Inflammatory macrophage (primary cell): ENCODE data around the gene XPNPEP1.

ENCODE experiments used
- DNase-seq, 2 donors: peaks; one replicate each; pipeline ENCODE4 v3.0.0-alpha.2; 2020 to 2022

Gene XPNPEP1

DNA sequence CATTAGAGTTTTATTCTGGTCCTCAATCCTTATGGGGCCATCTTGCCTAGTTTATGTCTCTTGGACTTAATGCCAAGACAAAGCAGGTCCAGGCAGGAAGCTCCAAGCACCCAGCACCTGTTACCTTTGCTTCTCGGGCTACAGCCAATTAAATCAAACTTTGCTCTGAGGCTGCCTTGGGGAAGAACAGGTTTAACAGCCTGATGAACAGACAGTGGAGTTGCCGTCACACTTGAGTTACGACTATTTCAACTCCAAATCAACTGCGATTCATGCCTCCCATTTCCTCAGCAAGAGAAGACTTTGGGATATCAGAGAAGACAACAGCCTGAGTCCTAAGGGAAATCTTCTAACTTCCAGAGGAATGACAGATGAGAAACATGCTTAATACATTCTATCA lies 62.2 kb downstream of the XPNPEP1 start:
- no peak for DNase-seq

DNA sequence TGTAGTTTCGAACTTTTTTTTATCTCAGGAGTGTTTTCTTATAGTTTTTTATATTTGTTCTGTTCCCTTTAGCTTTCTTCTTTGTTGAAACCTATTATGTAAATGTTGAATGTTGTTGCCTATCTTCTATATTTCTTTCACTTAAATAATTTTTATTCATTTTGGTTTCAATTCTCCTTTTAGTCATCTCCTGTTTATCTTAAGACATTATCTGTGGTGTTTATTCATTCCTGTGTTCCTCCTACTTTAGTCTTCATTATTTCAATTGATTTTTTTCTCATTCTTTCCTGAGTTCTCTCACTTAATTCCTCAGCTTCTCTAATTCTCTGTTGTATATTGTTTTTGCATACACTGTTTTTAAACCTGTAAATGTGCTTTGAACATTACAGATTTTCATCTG lies 64.1 kb downstream of the XPNPEP1 start:
- DNase-seq = no peak

DNA sequence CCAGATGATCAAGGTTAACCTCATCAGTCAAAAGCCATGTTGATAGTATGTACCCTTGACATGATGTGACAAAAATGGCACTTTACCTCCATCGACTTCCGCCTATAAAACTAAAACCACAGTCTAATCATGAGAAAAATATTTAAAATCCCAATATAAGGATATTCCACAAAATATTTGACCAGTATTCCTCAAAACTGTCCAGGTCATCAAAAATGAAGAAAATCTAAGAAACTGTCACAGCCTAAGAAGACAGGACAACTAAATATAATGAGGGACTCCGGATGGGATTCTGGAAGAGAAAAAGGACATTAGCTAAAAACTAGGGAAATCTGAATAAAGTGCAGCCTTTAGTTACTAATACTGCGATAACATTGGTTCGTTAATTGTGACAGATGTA lies 67.6 kb downstream of the XPNPEP1 start:
- no peak for DNase-seq

DNA sequence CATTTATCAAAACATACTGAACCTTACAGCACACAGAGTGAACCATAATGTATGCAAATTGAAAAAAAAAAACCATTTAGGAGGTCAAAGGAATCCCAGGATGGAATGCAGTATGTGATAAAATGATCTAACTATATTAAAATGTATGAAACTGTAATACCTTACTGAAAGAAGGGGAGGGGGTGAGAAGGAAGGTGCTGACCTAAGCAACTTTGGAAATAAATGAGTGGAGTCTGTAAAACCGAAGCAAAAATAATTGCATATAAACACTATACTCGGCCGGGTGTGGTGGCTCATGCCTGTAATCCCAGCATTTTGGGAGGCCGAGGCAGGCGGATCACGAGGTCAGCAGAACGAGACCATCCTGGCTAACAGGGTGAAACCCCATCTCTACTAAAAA lies 69.4 kb downstream of the XPNPEP1 start:
- DNase-seq = no peak

DNA sequence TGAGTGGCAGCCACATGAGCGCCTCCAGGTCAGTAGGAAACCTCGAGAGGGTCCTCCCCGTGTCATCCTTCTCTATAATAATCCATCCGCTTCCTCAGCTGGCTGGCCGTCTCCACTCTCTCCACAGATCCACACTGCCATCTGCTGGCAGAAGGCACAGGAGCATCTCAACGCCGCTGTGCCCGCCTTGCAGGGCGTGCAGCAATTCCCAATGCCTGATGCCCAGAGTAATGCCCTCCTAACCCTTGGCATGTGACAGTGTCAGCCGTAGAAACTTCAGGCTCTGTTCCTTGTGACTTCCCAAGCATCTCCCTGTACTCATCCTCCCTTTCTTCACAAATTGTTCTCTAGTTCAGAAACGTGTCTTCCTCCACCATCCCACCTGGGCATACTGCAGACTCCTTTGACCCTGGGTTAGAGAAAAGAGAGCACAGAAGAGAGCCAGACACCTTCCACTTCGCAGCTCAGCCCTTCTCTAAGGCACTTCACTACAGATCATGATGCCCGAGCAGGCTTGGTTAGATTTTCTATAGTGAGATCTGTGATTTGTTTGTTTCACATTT lies 70.8 kb downstream of the XPNPEP1 start:
- DNase-seq = peak; percentile 48 to 61

DNA sequence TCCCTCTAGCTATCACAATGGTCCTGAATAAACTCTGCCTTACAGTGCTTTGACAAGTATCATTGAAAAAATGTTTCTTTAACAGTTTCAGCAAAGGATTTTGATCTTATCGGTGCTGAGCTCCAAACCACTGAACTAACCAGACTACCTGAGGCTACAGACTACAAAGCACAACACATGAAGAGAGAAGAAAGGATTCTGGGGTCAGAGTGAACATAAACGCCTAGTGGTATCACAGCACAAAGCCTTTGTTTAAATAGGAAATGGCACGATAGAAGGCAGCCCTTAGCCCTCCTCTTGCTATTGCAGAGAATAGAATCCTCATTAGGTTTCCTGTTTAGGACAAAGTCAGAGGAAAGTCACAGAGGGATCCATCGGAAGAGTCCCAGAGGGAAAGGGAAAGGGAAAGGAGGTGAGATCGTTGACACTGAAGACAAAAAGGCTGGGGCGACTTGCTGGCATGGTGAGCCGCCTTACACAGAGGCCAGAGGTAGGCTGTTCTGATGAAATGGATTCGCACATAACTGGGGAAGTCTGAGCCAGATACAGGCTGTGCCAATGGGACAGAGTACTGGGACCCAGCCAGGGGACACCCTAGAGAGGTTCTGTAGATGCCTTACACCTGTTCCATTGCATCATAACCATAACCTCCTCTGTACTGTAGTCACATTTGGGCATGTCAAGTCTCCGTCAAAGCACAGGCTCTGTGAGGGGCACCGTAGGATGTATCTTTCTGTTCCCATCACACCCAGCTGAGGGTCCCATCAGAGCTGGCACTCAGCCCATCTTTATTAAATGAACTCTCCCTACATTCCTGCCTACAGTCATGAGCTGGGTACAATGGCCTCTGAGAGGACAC lies 71.5 kb downstream of the XPNPEP1 start:
- DNase-seq = no peak

DNA sequence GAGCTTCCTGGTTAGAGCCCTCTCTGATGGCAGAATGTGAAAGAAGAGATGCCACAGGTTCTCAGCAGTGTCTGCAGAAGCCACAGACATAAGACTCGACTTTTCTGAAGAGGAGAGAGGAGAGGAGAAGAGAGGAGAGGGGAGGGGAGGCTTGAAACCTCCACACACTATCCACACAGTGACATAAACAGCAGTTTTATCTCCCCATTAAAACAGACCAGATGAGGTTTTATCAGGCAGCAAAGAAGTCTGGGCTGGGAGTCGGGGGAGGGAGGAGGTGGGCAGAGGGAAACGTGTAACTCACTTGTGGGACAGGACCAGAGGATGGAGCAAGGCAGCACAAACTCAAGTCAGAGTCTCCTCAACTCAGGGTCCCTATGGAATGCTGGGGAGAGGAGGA lies 76.5 kb downstream of the XPNPEP1 start:
- DNase-seq = no peak

DNA sequence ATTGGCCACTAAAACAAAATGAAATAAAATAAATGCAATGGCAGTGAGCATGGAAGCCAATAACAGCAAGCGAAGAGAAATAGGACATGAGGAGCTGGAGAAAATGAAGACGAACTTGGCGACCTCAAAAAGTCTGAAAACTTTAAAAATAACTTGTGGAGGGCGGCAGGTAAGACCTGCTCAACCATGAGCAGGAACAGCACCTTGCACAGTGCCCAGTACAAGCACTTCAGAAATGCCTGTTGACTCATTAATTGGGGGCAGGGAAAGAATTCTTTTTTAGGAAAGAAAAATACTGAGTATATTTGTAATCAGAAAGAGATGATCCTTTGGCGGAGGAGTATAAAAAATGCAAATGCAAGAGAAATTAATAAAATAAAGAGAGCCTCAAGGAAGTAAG lies 78.0 kb downstream of the XPNPEP1 start:
- no peak for DNase-seq

DNA sequence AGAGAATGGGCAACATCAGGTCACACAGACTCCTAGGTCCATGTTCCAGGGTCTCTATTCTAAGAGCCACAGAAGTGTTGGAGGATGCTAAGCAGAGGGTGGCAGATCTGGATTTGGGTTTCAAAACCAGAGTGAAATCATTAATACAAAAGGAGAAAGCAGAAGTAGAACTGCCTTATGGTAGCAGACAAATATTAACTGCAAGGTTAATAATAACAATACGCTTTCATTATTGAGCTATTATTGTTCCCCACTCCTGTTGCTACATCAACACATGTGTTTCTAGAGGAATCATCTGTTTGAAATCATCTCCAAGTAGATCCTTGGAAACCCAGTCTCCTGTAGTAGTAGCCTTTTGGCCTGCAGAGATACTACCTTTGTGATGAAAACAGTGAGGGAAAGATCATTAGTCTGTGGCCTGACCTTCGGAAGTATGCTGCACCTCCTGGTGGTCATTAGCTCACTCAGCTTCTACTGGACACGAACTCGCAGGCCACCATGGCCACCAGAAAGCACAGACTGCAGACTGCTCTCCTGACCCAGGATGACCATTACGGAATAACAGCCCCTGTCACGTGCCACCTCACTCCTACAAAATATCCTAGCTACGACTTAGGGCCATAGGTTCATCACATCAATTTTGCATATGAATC lies 84.6 kb downstream of the XPNPEP1 start:
- DNase-seq = no peak

DNA sequence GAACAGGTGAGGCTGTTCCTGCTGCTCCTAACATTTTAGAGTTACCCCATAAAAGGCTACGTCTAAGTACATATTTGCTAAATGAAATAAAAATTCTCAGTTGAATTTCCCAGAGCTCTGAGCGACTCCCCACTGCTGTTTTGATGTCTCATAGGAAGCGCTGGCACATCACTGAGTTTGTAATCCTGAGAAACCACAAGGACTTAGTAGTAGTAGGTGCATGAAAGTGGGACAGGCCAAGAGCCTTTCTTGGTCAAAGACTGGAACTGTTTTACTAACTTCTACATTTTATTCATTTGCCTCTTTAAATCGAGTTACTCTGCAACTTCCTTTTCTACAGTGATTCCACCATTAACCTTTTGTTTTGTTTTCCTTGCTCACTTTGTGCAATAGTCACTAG lies 85.9 kb downstream of the XPNPEP1 start:
- DNase-seq = no peak

DNA sequence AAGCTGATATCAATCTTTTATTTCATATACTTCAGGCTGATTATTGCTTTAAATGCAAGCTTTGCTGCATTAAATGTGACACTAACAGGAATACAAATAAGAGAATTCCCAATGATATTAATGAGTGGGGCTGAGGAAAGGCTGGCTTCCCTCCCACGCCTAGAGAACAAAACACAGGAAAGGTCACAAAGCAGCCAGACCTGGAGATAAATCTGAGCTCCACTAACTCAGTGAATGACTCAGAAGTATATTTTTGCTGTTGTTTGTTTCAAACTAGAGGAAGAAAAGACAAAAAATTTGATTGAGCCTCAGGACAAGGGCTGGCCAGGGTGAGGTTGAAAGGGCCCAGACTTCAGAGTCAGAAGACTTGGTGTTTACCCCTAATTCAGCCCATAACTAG lies 88.1 kb downstream of the XPNPEP1 start:
- DNase-seq = no peak

DNA sequence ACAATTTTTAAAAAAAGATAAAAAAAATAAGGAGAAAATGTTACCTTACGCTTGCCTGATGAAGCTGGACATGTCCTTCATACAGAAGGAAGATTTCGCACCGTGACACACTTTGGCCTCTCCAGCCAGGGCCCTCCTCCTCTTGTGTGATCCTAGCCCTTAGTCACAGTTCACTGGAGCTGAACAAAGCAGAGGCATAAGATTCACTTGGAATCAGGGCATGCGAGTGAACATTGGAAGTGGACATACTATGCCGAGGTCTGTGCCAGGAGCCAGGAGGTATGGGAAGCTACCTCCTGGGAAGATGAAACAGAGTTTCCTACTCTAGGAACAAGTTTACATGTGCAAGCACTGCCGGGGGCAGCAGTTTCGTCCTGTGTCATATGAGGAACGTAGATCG lies 91.5 kb downstream of the XPNPEP1 start:
- DNase-seq = no peak

DNA sequence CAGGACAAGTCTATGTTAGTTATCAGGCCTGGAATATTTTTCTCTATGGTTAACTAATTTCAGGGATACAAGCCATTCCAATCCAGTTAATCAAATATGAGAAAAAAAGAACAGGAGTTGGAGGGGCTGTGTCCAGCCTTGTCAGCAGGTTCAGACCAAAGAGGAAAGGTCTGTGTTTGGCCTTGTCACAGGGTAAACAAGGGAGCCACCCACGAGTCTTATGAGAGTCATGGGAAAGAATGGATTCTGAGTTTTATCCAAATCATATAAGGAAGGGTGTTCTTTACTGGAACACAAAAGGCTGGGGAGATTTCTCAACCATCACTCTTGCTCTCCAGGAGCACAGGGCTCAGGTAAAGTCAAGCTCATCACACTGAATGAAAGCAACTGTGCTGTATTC lies 99.1 kb downstream of the XPNPEP1 start:
- no peak for DNase-seq

DNA sequence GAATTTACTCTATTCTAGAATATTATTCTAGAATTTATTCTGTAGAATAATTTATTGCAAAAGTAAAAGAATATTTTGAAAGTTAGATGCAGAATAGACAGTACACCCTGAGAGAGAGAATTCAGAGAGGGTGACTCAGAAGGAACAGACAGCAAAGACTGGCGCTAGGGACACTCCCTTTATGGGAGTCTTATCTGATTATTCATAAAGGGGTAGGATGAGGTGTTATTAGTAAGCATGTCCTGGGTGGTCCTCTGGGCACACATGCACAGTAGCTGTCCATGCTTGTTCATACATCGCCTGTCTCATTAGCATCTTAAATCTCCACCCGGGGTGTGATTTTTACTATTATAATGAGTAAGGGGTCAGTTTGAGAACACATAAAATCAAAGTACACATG lies 100.1 kb downstream of the XPNPEP1 start:
- no peak for DNase-seq

DNA sequence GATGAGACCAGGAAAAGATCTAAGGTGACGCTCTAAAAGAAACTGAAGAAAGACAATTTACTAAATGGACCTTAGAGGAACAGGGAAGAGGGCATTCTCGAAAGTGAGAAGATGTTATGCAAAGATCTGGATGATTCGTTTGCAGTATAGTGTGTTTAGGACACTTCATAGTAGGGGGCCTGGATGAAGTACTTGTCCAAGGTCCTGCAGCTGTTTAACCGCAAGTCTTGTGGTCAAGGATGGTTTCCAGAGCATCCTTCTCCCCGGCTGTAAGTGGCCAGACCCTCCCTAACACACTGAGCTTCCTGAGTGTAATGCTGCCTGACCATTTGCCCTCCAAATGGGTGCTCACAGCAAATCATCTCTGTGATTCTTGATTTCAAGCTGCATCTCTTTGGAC lies 101.6 kb downstream of the XPNPEP1 start:
- no peak for DNase-seq

DNA sequence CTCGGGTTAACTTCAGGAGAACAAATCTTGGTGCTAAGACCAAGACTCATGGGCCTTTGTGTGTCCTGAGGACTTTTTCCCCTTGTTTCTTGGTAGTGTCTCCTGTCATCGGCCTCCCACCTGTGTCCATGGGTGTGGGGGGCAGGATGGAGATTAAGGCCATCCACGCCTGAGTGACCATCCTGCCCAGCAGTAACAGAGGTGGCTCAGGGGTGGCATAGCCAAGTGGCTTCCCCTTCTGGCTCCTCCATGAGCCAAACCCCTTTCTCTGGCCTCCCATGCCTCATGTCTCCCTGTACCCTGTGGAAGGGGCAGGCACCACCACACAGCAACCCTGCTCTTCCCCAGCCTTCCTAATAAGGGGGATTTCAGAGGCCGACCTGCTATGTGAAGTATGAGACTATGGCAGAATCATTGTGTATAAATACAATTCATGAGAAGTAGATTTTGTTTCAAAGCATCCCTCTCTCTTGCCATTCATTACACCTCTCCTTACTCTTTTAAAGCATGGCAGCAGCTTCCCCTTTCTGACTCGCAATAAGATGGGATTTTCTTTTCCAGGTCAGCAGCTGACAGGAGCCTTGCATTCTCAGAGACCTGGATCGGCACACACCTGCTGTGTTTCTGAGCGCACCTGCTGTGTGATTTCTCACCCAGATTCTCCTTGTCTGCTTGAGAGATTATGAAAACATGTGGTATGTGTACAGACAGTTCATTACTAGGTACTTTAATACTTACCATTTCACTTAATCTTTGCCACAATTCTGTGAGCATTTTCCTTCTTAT lies 102.5 kb downstream of the XPNPEP1 start:
- DNase-seq = no peak

DNA sequence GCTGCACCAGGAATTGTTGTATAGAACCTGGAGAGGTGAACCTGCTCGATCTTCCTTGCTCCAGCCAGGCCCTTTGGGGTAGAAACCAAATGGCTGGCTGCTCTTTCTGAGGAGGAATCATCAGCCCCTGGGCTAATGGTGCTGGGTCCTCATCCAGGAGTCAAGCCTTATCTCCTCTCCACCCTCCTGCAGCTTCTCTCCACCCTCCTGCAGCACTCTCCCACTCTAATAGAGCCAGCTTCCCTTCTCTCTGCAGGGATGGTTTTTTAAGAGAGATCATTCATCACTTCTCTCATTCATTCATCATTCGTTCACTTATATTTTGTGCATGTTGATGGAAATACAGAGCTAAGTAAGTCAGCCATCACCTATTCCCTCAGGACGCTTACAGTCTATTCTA lies 103.5 kb downstream of the XPNPEP1 start:
- DNase-seq = no peak
